GM12873 (cell line): ENCODE data around the gene C2orf68.

Experiments
- TF ChIP-seq, protein P1 (sequence below): IDR thresholded peaks from 2 replicates; pipeline ENCODE4 v1.5.1; 2012; ENCODE audit warnings: low read depth, mild to moderate bottlenecking, moderate library complexity, low read length, control low read depth; ENCODE audit not compliant: insufficient read depth; ENCODE audit errors: missing control alignments

The C2orf68 gene

DNA sequence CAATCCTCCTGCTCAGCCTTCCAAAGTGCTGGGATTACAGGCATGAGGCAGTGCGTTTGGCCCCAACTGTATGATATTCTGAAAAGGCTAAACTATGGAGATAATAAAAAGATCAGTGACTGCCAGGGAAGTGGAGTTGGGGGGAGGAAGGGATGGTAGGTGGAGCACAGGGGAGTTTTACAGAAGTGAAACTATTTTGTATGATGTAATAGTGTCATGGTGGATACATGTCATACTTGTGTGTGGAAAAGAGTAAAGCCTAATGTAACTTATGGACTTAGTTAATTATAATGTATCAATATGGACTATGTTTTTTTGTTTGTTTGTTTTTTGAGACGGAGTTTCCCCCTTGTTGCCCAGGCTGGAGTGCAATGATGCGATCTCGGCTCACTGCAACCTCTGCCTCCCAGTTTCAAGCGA is 47.7 kb downstream of the C2orf68 start:
- TF ChIP-seq, protein P1, sequence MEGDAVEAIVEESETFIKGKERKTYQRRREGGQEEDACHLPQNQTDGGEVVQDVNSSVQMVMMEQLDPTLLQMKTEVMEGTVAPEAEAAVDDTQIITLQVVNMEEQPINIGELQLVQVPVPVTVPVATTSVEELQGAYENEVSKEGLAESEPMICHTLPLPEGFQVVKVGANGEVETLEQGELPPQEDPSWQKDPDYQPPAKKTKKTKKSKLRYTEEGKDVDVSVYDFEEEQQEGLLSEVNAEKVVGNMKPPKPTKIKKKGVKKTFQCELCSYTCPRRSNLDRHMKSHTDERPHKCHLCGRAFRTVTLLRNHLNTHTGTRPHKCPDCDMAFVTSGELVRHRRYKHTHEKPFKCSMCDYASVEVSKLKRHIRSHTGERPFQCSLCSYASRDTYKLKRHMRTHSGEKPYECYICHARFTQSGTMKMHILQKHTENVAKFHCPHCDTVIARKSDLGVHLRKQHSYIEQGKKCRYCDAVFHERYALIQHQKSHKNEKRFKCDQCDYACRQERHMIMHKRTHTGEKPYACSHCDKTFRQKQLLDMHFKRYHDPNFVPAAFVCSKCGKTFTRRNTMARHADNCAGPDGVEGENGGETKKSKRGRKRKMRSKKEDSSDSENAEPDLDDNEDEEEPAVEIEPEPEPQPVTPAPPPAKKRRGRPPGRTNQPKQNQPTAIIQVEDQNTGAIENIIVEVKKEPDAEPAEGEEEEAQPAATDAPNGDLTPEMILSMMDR, result no peak

DNA sequence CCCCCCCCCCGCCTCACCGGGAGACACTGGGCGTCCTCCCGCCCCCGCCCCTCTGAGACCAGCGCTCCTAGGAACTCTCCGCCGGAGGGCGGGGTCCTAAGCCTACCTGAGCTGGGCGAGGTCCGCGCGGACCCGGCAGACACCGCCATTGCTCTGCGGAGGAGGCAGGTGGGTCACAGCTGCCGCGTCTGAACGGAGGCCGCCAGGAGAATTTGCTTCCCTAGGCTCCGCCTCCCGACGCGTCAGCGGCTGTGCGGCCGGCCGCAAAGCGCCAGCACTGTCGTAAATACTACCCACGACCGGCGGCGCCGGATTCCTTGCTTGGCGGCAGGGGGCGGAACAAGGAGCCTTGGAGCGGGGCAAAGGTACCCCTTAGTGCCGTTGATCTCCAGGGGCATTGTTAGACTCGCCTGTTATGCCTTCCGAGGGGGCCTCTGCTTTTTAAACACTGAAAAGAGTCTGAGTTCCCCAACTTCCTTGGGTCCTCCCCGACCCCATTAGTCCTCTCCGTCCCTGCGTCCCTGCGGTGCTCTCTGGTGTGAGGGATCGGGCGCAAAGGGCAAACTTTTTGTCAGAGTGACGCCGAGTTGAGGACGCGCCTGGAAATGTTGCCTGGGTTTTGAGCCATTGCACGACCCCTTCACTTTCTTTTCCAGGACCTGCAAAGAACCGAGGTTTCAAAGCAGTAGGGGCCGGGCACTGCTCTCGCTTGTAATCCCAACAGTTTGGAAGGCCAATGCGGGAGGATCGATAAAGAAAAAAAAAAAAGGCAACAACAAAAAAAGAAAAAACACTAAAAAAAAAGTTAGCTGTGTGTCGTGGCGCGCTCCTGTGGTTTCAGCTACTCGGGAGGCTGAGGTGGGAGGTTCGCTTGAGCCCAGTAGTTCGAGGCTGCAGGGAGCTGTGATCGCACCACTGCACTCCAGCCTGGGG is 50.3 kb downstream of the C2orf68 start, which contains the start of gene GGCX:
TSS of gene GGCX (minus strand) at position 214 of the 933 bp plus-strand sequence. CDS start at position 149, 65 bp downstream.
- TF ChIP-seq, protein P1, result no peak

DNA sequence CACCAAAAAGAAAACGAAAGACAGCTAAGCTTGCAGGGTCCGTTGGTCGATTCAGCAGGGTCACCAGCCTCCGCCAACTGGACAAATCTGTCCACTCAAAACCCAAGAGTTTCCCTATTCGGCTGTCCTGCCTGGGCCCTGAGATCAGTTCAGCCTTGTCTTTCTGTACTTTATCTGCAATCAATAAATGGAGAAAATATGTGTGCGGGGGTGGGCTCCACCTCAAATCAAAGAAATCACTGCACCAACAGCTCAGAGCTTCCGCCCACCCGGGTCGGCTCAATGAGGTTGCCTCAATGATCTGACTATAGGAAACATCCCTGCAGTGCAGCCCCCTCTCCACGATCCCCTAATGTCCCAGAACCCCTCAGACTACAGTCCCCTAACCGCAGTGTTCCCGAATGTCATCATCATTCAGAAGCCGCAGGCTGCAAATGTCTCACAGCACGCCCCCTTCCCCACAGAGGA is 51.0 kb downstream of the C2orf68 start:
- TF ChIP-seq, protein P1, result no peak

DNA sequence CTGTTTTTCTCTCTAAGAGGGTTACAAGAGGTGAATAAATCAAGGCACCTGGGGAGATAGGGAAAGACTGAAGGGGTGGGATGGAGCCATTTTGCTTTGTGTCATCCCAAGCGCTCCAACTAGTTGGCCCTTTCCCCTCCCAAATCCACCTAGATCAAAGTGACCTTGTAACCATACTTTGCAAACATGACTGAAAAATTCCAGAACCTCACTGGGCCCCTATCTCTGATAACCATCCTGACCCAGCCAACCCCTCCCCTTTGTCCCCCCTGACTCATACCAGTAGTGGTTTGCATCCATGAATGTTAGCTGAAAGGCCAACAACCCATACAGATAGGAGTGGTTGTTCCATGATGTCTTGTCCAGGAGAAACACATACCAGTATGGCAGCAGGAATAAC is 53.7 kb downstream of the C2orf68 start:
- TF ChIP-seq, protein P1, result no peak

DNA sequence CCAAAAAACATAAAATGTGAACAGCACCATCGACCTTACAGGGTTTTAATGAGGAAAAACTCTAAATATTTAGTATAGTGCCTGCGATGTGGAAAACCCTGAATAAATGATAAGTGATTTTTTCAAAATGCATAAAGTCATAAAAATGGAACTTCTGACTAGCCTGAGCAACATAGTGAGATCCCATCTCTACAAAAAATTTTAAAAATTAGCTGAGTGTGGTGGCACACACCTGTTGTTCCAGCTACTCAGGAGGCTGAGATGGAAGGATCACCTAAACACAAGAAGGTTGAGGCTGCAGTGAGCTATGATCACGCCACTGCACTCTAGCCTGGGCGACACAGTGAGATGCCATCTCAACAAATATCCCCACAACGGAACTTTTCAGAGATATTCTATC is 54.7 kb downstream of the C2orf68 start:
- TF ChIP-seq, protein P1, result no peak
